Body of pancreas (tissue), 4 donors: ENCODE data around the gene SLCO1B3.

Experiments used
- CTCF ChIP-seq, 7 experiments: fragments of 450-650 bp in 4 of 7; fragments of 200-600 bp in 3 of 7; sonication (generic) in 3 of 7; IDR thresholded peaks; one replicate each; pipeline ENCODE4 v1.5.1; 2016 to 2019; ENCODE audit warnings: antibody characterized with exemption in 7 of 7
- POLR2A ChIP-seq, 3 donors: fragments of 450-650 bp; IDR thresholded peaks; one replicate each; pipeline ENCODE4 v1.6.1; 2016; ENCODE audit warnings: antibody characterized with exemption in 3 of 3, mild to moderate bottlenecking in 2 of 3

GRCh38 chr12:20963303-20963702 is 152.8 kb downstream of the SLCO1B3 start:
- TF ChIP-seq CTCF (IDR thresholded peaks at IDR 0.05) (no peak), POLR2A (IDR thresholded peaks at IDR 0.05) (no peak)
